GM23248 (cell line): ENCODE data around the gene CYBA.

Source experiments
- EZH2 ChIP-seq: fragments of 200-600 bp; sonication (generic); IDR thresholded peaks from 2 replicates; pipeline ENCODE4 v1.6.1; 2018; ENCODE audit warnings: antibody characterized with exemption, mild to moderate bottlenecking; ENCODE audit not compliant: insufficient read depth, poor library complexity, severe bottlenecking
- EZH2phosphoT487 ChIP-seq: fragments of 200-600 bp; sonication (generic); IDR thresholded peaks from 2 replicates; pipeline ENCODE4 v1.6.1; 2018; ENCODE audit warnings: antibody characterized with exemption, moderate library complexity, mild to moderate bottlenecking, low read depth; ENCODE audit not compliant: insufficient read depth

GRCh38 chr16:88602091-88602490, 48.8 kb downstream of the CYBA start:
- TF ChIP-seq EZH2 (no peak), EZH2phosphoT487 (no peak)
